22Rv1 (cell line): ENCODE data around the gene AIG1.

Experiments used
- H3K27ac ChIP-seq: fragments of 450-650 bp; 2 replicates; pipeline ENCODE4 v1.5.1; 2017
- ZFX ChIP-seq: fragments of 450-650 bp; IDR thresholded peaks from 2 replicates; pipeline ENCODE4 v1.6.1; 2017; ENCODE audit warnings: antibody characterized with exemption, borderline replicate concordance
- TF ChIP-seq, protein P1 (sequence below): fragments of 450-650 bp; IDR thresholded peaks from 2 replicates; pipeline ENCODE4 v1.5.1; 2017; ENCODE audit warnings: mild to moderate bottlenecking

AIG1 gene

DNA sequence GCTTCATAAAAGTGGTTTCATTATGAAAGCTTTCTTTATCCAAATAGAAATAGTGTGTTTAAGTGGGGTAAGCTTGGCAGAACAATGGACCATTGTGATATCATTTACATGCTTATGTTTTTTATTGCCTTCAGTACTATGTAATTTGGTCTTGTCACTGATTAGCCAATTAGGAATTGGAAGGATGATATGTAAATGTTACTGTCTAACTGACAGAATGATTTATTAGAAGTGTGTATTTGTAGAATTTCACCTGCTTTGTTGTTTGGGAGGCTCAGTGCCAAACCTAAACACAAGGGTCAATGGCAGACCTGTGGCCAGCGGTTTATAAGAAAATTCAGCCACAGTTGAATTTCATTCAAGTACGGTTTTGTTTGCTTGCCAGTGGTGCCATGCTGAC lies 39.0 kb downstream of the AIG1 start:
- H3K27ac ChIP-seq, result no peak overlapping the region
- TF ChIP-seq ZFX, result no peak
- TF ChIP-seq, protein P1, sequence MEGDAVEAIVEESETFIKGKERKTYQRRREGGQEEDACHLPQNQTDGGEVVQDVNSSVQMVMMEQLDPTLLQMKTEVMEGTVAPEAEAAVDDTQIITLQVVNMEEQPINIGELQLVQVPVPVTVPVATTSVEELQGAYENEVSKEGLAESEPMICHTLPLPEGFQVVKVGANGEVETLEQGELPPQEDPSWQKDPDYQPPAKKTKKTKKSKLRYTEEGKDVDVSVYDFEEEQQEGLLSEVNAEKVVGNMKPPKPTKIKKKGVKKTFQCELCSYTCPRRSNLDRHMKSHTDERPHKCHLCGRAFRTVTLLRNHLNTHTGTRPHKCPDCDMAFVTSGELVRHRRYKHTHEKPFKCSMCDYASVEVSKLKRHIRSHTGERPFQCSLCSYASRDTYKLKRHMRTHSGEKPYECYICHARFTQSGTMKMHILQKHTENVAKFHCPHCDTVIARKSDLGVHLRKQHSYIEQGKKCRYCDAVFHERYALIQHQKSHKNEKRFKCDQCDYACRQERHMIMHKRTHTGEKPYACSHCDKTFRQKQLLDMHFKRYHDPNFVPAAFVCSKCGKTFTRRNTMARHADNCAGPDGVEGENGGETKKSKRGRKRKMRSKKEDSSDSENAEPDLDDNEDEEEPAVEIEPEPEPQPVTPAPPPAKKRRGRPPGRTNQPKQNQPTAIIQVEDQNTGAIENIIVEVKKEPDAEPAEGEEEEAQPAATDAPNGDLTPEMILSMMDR, result no peak

DNA sequence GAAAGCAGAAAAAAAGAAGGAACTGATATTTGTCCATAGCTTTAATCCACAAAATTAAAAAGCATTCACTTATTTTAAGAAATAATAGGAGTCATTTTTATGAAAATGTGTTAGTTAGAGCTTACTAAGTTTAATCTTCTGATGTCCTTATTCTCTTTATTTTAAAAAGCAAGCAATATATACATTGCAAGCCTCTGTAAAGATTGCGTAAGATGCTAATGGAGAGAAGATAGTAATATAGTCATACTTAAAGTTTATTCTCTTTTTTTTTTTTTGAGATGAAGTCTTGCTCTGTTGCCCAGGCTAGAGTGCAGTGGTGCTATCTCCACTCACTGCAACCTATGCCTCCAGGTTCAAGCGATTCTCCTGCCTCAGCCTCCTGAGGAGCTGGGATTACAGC lies 39.7 kb downstream of the AIG1 start:
- TF ChIP-seq, protein P1, result no peak
- no peak for TF ChIP-seq ZFX
- no peak overlapping the region for H3K27ac ChIP-seq

DNA sequence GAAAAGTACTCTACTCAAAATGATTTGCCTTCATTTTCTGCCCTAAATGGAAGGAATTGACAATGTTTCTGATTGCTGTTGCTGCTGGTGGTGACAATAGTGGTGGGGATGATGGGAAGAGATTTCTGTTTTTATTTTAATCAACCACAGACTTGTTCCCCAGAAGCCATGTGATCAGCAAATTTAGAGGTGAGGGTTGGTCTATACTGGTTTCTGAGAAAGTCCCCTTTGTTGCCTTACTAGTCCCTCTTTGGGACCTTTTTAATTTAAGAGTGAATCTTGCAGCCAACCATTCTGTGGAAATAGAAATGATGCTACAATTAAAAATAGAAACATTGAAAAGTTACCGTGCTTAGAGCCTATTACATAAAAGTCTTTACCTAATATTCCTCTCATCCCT lies 43.2 kb downstream of the AIG1 start:
- H3K27ac ChIP-seq, result no peak overlapping the region
- TF ChIP-seq, protein P1, result no peak
- no peak for TF ChIP-seq ZFX

DNA sequence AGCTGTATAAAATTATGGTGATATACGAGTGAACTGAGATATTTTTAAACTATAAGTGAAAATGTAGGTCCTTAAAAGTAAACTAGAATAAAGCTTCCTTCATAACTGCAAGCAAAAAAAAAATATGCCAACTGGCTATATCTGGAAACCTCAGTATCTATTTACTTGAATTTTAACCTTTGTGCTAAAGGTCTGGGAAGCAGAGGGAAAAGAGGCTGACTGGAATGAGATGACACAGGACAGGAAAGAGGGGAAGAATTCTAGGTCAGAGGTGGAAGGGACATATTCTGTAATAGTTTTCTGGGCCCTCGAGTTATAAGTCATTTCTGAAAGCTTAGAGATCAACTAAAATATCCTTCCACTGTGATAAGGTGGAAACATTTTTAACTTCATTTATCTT lies 46.8 kb downstream of the AIG1 start:
- no peak overlapping the region for H3K27ac ChIP-seq
- TF ChIP-seq ZFX, result no peak
- TF ChIP-seq, protein P1, result no peak

DNA sequence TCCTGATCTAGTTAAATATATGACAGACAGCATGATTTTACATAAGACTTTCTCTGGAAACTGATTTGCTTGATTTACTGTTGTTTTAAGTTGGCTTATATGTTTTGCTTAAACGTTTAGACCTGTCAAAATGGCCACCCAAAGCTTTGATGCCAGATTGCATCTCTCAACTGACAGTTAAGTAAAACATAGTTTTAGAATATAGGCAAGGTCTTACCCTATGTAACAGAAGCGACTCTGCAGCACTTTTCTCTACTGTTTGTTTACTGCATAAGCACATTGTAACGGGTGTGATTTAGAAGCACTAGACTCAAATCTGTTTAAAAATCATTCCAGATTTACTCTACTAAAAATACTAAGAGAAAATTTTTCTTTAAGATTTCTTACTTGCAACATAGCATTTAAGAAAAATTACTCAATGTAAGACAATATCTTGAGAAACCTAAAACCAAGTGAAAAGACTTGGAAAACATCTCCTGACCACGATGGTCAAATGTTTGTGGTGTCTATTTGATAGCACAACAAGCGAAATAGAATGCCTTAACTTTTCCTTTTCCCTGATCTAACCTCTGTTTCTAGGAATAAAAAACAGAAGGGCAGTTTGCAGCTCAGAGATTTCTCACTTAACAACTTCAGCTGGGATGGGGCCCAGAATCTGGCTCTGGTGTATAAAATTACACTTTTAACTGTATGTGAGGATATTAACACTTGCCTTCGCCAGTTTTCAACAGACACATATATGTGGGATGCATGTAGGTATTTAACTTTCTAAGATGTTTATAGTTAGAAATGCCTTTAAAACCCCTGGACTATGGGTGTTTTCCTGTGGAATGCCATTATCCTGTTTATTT lies 47.4 kb downstream of the AIG1 start:
- H3K27ac ChIP-seq, result no peak overlapping the region
- TF ChIP-seq, protein P1, result no peak
- TF ChIP-seq ZFX, result no peak

DNA sequence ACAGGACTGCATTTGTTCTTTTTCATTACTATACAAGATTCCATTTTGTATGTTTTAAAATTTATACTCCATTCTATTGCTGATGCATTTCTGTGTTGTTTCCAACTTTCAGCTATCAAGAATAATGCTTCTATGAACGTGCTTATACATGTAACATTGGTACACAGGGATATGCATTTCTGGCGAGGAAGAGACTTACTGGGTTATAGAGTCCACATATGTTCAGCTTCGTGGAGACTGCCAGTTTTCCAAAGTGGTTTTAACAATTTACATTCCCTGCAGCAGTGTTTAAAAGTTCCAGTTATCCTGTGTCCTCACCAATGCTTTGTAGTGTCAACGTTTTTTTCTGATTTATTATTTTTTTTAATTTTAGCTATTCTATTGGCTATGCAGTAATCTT lies 48.5 kb downstream of the AIG1 start:
- TF ChIP-seq, protein P1, result no peak
- TF ChIP-seq ZFX, result no peak

DNA sequence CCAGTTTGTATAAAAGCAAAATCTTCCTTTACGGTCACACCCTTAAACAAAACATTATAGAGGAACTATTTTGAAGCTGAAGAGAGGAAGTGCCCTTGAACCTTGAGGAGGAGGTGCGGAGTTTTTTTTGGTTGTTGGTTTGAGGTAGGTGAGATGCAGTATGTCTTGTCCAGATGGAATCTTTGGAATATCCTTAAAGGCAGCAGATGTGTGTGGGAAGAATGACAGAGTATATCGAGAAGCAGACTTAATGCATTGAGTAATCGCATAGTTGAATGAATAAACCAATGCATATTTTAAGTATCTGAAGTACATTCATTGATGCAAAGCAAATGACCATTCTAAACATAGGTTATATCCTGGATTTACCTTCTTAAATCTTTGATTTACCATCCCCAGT lies 49.9 kb downstream of the AIG1 start:
- TF ChIP-seq, protein P1, result no peak
- TF ChIP-seq ZFX, result no peak
- H3K27ac ChIP-seq, result no peak overlapping the region

More for the DNA sequence above, 48.5 kb downstream of the AIG1 start:
- H3K27ac ChIP-seq, result no peak overlapping the region
